GM12892 (cell line): ENCODE measurements around the gene TRAF3.

Experiments
- POLR2A ChIP-seq: IDR thresholded peaks from 2 replicates; pipeline ENCODE4 v1.6.1; 2011; ENCODE audit warnings: low read depth, low read length, control low read depth
- POLR2AphosphoS5 ChIP-seq: IDR thresholded peaks from 2 replicates; pipeline ENCODE4 v1.6.1; 2011; ENCODE audit warnings: low read depth, low read length, control low read depth

- no peak for TF ChIP-seq POLR2A
- TF ChIP-seq POLR2AphosphoS5 = no peak
Observed at GRCh38 chr14:102928412-102929240, 151.4 kb downstream of the TRAF3 start.
